D341Med (cell line): ENCODE data around the gene DDX39A.
"Not testable (repeated sequence)": the region's sequence is repeated elsewhere in the genome, so short reads cannot be mapped to it uniquely, and the experiment has no call there.

Experiments
- DNase-seq: peaks from one replicate; pipeline ENCODE4 v3.0.0; 2012; ENCODE audit warnings: low spot score

DDX39A gene

DNA sequence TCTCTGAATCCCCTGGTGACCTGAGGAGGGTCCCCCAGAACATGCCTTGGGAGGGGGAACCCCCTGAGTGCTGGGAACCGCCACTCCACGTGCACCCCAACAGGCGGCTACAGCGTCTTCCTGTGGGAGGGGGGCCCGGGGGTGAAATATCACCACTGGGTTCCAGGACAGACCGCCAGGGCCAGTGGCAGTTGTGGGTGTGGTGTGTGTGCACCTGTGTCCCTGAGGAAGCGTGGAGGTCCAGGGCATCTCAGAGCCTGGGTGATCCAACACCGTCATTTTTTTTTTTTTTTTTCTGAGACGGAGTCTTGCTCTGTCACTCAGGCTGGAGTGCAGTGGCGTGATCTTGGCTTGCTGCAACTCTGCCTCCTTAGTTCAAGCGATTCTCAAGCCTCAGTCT is 33.6 kb downstream of the DDX39A start:
- peak; percentile 13 for DNase-seq

DNA sequence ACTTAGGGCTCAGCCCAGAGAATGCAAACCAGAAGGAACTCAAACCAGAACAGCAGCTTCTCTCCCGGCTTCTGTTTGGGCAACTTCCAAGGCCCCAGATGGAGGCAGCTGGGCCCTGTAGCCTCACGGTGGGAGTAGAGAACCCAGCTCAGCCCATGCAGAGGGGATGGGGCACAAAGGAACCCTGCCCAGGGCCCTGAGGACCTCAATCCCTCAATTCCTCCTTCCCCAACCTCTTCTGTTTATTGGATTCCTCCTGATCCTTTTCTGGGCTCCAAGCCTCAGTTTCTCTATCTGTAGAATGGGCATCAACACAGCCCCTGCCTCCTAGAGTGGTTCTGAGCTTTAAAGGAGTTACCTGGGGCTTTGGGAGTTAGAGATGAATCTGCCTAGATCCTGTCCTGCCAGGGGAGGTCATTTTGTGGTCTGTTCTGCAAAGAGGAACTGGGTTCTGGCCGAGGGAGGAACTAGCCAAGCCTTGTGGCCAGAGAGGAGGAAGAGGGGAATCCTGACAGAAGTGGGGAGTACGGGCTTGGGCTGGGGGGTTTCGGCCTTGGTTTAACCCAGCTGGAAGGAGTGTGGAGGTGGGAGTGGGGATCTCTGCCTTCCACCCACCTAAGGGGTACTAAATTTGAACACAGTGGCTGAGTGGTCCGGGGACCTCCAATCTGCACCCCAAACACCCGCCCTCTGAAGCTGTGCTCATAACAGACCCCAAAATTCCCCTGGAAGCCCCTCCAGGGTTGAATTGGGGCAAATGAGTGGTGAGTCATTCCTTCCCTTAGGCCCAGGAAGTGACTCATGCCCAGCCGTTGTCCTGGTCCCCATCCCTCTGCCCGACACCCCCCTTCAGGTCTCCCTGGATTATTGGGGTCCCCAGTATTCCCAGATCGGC is 35.2 kb downstream of the DDX39A start:
- peak; percentile 28 for DNase-seq

DNA sequence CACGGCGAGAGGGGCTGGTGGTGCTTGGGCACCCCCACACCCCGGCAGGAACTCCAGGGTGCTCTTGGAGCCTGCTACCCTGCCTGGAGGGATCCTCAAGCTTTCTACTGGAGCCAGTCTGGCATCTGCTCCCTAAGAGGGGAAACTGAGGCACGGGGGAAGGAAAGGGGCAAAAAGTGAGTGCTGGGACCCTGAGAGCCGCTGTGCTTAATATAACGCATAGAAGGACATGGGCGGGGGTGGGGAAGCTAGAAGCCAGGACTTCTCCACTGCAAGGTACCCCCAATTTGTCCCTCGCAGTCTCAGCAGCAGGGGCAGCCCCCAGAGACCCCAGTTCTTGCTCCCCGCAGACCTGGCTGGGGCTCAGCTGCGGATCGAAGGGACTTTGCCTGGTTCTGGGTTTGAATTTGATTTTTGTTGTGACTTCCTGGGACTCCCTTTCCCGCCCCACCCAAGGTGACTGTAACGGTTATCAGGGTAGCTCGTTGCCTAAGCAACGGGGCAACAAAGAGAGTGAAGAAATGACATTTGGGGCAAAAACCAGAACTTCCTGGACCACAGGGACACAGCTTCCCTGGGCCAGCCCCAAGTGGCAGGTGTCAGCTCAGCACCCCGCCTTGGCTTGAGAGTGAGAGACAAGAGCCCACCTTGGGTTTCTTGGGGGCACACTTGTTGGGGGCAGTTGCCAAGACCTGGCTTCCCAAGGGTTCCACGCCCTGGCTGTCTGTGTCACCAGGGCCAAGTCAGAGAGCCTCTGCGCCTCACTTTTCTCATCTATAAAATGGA is 37.3 kb downstream of the DDX39A start:
- DNase-seq, result peak; percentile 22

DNA sequence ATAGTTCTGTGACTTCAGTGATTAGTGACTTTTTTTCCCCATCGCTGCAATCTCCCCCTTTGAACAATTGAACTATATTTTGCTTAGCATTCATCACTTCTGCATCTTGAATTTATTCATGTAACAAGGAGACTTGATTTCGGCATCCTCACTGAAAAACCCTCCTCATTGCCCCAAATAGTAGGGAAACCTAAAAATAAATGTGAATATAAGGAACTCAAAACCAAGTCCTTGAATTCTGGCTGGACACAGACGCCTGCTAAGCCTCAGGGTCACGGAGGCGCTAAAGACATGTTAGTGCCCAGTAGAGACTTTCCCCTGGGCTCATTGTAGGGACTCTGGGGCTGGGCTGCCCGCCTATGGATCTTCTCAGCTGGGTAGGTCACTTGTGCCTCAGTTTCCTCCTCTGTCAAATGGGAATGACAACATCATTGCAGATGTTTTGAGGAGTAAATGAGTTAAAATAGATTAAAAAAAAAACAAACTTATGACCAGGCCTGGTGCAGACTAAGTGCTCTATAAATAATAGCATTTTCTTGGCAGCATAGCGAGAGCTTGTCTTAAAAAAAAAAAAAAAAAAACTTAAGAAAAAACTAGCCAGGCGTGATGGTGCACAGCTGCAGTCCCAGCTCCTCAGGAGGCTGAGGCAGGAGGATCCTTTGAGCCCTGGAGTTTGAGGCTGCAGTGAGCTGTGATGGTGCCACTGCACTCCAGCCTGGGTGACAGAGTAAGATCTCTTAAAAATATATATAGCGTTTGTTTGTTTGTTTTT is 39.7 kb downstream of the DDX39A start:
- DNase-seq, result no peak

DNA sequence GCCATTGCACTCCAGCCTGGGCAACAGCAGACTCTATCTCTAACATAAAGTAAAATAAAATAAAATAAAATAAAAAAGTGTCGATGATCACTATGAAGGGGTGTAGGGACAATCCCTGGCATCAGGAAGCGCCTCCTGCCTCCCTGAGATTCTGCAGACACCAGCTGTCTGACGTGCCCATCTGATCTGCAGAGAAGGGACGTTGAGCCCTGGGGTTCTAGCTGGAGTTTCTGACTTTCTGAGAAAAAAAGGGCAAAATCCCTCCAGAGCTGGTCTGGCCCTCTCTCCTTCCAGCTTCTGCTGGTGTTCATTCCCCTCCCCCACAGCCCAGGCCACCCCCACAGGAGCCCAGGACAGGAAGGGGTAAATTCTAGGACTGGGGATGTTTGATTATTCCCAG is 40.3 kb downstream of the DDX39A start:
- DNase-seq, result no peak

DNA sequence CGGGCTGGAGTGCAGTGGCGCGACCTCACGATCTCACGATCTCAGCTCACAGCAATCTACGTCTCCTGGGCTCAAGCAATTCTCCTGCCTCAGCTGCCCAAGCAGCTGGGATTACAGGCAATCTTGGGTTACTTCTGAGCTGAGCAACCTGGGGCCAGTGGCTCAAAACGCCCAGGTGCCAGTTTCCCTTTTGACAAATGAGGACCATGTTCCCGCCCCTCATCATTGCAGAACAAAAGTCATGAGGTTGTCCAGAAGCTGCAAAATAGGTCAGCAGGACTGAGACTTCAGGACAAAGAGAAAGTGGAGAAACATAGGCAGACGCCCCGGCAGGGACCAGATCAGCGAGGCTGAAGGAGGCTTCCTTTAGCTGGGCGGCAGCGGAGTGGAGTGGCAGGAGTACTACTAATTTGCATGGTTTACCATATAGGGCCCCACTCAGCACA is 41.2 kb downstream of the DDX39A start:
- no peak for DNase-seq

DNA sequence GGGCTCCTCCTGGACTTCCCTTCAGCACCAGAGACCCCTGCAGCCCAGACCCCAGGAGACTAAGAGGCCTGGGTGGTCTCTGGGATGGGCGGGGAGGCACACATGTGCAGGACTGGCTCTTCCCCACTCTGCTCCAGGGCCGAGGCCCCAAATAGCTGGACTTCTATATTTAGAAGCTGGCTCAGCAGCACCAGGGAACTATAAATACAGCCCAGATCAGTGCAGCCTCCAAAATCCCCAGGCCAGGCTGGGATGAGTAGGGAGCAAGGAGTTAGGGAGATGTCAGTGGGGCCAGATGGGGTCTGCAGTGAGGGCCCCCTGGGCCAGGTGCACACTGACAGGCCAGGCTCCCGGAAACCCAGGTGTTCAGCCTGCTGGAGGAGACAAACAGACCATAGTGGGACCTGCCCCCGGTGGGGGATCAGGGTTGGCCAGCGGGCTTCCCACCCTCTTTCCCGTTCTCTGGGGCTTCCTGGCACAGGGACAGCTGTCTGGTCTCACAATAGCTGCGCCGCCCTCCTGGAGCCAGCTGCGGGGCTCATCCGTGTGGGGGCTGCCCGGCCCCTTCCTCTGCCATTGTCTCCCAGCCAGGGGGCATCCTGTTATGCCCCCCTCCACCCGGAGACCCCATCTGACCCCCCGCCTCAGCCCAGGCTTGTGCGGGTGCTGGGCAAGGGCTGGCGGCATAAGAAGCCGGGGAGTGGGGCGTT is 43.4 kb downstream of the DDX39A start:
- DNase-seq, result no peak

DNA sequence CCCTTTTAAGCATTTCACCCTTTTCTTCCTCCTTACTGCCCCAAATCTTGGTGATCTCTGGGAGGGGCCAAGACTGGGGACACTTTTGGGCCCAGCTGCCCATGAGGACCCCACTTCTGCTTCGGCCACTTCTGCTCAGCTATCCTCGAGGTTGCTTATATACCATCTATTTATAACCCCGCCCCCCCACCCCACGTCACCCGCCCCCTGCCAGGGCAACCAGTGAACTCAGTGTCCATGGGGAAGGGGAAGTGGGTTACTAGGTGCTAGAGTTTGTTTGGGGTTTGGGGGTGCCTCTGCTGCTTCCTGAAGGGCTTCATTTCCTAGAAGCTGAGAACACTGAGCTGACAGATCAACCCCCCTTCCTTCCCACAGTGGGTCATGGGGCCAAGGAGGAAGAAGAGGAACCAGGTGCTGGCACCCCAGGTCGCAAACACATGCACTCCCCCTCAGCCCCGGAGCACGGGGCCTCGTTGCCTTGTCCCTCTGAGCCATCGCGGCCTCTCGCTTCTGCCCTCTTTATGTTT is 44.0 kb downstream of the DDX39A start:
- DNase-seq, result no peak

DNA sequence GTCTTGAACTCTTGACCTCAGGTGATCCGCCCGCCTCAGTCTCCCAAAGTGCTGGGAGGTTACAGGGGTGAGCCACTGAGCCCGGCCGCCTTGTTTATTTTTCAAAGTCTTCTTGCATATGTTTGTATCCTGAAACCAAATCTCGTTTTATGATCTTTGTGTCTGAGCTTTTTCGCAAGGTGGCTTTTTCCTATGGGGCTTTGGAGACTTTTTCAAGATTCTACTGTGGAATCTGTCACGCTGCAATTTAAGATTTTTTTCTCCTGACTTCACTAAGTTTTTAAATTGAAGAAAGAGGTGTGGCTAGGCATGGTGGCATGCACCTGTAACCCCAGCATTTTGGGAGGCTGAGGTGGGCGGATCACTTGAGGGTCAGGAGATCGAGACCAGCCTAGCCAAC is 44.8 kb downstream of the DDX39A start:
- not testable (repeated sequence) for DNase-seq

DNA sequence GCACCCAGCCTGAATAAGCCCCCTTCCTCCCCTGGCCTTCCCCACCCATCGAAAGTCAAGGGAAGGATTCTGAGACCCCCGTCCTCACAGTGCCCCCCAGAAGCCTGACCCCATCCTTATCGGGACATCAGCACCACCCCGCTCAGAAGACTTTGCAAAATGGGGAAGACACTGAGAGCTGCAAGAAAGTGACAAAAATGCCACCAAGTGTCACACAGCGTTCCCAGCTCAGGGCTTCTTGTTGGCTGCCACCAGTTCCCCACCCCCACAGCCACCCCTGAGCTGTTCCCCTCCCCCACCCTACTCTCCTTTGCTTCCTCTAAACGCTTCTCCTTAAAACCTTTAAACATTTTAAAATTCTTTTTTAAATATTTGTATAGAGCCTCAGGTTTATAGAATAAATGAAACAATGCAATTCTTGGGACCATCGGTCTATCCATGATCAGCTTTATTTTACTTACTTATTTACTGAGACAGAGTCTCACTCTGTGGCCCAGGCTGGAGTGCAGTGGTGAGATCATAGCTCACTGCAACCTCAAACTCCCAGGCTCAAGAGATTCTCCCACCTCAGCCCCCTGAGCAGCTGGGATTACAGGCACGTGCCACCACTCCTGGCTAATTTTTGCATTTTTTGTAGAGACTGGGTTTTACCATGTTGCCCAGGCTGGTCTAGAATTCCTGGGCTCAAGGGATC is 46.6 kb downstream of the DDX39A start:
- not testable (repeated sequence) for DNase-seq

DNA sequence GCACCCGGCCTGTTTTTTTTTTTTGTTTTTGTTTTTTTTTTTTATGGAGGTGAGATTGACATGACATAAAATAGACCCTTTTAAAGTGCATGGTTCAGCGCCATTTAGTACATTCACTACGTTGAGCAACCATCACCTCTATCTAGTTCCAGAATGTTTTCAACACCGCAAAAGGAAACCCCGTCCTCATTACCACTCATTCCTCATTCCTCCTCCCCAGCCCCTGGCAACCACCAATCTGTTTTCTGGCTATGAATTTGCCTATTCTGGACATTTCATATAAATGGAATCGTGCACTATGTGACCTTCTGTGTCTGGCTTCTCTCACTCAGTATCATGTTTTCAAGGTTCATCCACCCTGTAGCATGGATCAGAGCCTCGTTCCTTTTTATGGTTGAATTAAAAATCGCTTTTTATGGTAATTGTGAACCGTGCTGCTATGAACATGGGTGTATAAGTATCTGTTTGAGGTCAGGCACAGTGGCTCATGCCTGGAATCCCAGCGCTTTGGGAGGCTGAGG is 47.8 kb downstream of the DDX39A start:
- no peak for DNase-seq

DNA sequence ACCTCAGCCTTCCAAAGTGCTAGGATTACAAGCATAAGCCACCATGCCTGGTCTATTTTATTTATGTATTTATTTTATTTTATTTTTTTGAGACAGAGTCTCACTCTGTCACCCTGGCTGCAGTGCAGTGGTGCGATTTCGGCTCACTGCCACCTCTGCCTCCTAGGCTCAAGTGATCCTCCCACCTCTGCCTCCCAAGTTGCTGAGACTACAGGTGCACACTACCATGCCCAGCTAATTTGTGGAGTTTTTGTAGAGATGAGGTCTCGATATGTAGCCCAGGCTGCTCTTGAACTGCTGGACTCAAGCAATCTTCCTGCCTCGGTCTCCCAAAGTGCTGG is 48.2 kb downstream of the DDX39A start:
- no peak for DNase-seq

DNA sequence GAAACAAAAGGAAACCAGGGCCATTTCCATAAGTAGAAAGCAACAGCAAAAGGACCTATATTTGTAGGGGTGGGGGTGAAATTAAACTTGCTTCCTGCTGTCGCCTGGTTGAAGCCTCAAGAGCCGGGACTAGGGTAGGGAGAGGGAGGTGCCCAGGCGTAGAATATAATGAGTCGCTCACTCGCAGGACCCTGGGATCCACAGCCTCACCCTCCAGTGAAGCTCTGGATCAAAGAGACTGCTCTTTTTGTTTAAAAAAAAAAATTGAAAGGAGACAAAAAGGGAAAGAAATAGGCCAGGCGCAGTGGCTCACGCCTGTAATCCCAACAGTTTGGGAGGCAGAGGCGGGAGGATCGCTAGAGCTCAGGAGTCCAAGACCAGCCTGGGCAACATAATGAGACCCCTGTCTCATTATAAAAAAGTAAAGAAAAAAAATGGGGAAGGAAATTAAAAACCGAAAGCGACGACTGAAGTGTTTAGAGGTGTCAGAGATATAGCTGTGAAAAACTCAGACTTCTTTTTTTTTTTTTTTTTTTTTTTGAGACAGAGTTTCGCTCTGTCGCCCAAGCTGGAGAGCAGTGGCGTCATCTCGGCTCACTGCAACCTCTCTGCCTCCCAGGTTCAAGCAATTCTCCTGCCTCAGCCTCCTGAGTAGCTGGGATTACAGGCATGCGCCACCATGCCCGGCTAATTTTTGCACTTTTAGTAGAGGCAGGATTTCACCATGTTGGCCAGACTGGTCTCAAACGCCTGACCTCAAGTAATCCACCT is 48.8 kb downstream of the DDX39A start:
- no peak for DNase-seq

DNA sequence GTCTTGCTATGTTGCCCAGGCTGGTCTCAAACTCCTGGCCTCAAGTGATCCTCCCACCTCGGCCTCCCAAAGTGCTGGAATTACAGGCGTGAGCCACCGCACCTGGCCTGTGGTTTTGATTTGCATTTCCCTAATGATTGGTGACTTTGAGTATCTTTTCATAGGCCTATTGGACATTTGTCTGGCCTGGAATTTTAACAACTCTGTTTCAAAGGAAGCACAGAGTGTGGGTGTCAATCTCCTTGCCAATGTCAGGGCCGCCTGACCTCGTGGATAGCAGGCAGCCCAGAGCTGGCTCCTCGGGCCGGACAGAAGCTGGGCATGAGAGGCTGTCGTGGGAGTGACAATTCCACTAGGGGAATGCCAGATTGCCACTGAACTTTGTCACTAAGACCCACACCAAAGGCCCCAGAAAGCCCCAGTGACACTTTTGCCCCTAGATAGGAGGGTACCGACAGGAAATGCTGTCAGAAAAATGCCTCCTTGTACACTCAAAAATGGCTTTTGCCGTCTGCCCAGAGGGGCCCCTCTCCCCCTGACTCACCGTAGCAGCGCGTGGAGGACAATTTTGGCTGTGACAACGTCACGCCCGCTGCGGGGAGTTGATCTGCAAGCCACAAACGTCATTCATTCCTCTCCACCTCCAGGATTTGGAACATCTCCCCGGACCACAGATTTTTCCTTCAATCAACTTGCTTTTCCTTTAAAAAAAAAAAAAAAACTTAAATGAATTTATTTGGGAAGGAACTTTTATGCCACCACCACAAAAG is 49.6 kb downstream of the DDX39A start:
- DNase-seq, result peak; percentile 9

DNA sequence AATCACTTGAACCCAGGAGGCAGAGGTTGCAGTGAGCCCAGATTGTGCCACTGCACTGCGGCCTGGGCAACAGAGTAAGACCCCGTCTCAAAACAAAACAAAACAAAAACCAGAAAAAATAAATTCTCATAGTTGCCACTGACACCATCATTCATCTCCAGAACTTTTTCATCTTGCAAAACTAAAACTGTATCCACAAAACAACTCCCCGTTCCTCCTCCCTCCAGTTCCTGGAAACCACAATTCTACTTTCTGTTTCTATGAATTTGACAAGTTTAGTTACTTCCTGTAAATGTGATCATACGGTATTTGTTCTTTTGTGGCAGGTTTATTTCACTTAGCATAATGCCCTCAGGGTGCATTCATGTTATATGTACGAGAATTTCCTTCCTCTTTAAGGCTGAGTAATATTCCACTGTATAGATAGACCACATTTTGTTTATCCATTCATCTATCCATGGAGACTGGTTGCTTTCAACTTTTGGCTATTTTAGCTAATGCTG is 51.1 kb downstream of the DDX39A start:
- no peak for DNase-seq

DNA sequence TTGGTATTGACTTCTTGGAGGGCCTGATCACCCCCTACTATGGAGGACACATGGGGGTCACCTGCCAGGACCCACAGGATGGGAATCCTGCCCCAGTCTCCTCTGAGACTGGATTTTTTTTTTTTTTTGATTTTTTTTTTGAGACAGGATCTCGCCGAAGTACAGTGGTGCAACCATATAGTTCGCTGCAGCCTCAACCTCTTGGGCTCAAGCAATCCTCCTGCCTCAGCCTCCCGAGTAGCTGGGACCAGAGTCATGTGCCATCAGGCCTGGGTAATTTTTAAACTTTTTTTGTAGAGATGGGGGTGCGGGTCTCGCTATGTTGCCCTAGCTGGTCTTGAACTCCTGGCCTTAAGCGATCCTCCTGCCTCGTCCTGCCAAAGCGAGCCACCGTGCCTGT is 52.1 kb downstream of the DDX39A start:
- no peak for DNase-seq

DNA sequence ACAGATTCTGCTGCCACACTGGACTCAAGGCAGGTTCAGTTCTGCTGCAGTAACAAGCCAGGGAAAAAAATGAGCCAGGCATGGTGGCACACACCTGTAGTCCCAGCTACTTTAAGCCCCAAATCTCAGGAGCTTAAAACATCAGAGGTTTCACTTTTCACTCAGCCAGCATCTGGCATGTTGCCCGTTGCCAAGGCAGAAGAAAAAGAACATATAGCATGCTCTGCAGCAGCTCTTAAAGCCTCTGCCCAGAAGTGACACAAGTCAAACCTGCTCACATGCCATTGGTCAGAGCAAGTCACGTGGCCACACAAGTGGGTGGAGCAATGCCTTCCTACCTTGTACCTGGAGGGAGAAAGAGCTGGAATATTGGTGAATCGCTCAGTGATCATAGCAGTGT is 52.6 kb downstream of the DDX39A start:
- peak; percentile 57 for DNase-seq

DNA sequence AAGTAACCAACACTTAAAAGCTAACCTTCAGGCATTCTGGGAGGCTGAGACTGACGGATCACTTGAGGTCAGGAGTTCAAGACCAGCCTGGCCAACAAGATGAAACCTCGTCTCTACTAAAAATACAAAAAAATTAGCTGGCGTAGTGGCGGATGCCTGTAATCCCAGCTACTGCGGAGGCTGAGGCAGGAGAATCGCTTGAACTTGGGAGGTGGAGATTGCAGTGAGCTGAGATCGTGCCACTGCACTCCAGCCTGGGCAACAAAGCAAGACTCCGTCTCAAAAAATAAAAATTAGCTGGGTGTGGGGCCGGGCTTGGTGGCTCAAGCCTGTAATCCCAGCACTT is 55.1 kb downstream of the DDX39A start:
- not testable (repeated sequence) for DNase-seq
